T-helper 2 cell treated with Interferon-gamma antibody and Interleukin-4, amounts not matched to agents 5 μg/mL and 100 μg/mL, for 36 hours (primary cell): ENCODE data around the gene SNX2.

ENCODE experiments used
- DNase-seq: peaks from one replicate; pipeline ENCODE4 v3.0.0; 2021; ENCODE audit warnings: low spot score
- H3K27ac Mint-ChIP-seq: one replicate; pipeline ENCODE4 v1.8.0; 2021; ENCODE audit warnings: mild to moderate bottlenecking, mixed read lengths
- H3K27me3 Mint-ChIP-seq: one replicate; pipeline ENCODE4 v1.8.0; 2021; ENCODE audit warnings: low read depth, mixed read lengths
- H3K36me3 Mint-ChIP-seq: one replicate; pipeline ENCODE4 v1.8.0; 2021; ENCODE audit warnings: low read depth, mixed read lengths
- H3K4me1 Mint-ChIP-seq: one replicate; pipeline ENCODE4 v1.8.0; 2021; ENCODE audit warnings: low read depth, mixed read lengths
- H3K4me3 Mint-ChIP-seq: one replicate; pipeline ENCODE4 v1.8.0; 2022; ENCODE audit warnings: mild to moderate bottlenecking, moderate library complexity, mixed read lengths
- H3K9me3 Mint-ChIP-seq: one replicate; pipeline ENCODE4 v1.8.0; 2021; ENCODE audit warnings: mixed read lengths

Gene SNX2

GRCh38 chr5:122781465-122781864, 6.6 kb downstream of the SNX2 start:
- H3K4me1 Mint-ChIP-seq: peaks cover 15% of the 10 kb centered on the region
- H3K27ac Mint-ChIP-seq: no peak overlapping the region
- DNase-seq: no peak
- H3K9me3 Mint-ChIP-seq: peaks cover 23% of the 10 kb centered on the region
- H3K27me3 Mint-ChIP-seq: no peaks in the 10 kb centered on the region
- peaks cover 23% of the 10 kb centered on the region for H3K36me3 Mint-ChIP-seq
- H3K4me3 Mint-ChIP-seq: no peak overlapping the region

GRCh38 chr5:122785294-122785693, 10.4 kb downstream of the SNX2 start:
- Mint-ChIP-seq H3K4me1 (no peaks in the 10 kb centered on the region), H3K27ac (no peak overlapping the region), H3K9me3 (peaks cover 45% of the 10 kb centered on the region), H3K36me3 (peaks cover 38% of the 10 kb centered on the region), H3K27me3 (no peaks in the 10 kb centered on the region), H3K4me3 (no peak overlapping the region)
- DNase-seq: no peak

DNA sequence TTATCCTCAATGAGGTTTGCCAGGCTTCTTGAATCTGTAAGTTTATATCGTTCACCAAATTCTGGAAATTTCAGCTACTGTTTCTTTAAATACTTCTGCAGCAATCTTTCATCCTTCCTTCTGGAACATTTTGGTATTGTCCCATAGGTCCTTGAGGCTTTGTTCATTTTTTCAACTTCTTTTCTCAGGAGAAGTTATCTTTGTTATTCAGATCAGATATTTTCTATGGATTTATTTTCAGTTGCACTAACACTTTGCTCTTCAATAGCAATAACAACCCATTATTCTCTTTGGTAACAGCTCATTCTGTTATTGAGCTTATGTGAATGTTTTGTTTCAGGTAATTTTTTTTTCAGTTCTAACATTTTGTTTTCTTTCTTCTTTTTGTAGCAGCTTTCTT, 13.5 kb downstream of the SNX2 start:
- Mint-ChIP-seq H3K27ac (no peak overlapping the region), H3K36me3 (peaks cover 46% of the 10 kb centered on the region), H3K27me3 (no peaks in the 10 kb centered on the region), H3K4me3 (no peak overlapping the region), H3K4me1 (peaks cover 2% of the 10 kb centered on the region), H3K9me3 (peaks cover 55% of the 10 kb centered on the region)
- no peak for DNase-seq

DNA sequence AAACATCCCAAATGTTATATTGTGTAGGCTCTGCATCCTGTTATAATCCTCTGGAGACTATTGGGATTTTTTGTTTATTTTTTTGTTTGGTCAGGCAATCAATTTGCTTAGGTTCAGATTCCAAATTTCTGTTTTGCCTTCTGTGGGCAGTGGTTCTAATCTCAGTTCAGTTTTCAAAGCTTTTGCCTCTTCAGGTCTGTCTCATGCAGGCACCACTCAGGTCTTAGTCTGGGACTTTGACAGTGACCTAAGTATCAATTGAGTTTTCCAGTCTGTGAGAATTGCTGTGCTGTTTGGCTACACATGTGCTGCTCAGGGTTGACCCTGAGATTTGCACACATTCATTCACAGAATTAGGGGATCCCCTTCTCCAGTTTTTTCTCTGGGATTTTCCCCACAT, 14.1 kb downstream of the SNX2 start:
- no peak for DNase-seq
- H3K4me1 Mint-ChIP-seq: peaks cover 2% of the 10 kb centered on the region
- no peak overlapping the region for H3K4me3 Mint-ChIP-seq
- no peaks in the 10 kb centered on the region for H3K27me3 Mint-ChIP-seq
- peaks cover 45% of the 10 kb centered on the region for H3K36me3 Mint-ChIP-seq
- no peak overlapping the region for H3K27ac Mint-ChIP-seq
- H3K9me3 Mint-ChIP-seq: peaks cover 54% of the 10 kb centered on the region

DNA sequence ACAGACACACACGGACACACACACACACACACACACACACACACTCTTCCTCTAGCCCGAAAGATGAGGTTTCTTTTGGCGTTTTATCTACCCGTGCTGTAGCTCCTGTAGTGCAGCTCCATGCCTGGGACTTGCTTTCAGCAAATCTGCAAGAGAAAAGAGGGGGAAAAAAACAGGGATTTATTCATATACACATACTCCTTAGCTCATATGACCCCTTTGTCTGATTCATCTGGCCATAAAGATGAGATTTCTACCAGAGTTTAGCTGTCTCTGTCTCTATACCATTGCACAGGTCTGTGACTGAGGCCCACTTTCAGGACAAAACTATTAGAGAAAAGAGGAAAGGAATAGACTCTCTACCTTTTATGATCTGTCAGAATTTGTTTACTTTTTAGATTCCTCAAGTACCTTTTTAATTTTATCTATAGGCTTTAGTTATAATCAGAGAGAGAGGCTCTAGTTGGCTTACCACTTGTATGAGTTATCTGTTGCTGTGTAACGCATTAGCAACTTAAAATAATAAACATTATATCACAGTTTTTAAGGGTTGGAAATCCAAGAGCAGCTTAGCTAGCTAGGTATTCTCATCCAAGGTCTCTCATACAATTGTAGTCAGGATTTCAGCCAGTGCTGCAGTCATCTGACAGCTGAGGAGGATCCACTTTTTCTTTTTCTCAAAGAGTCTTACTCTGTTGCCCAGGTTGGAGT, 14.7 kb downstream of the SNX2 start:
- DNase-seq: no peak
- H3K4me1 Mint-ChIP-seq: peaks cover 2% of the 10 kb centered on the region
- H3K27ac Mint-ChIP-seq: no peak overlapping the region
- no peak overlapping the region for H3K4me3 Mint-ChIP-seq
- peaks cover 43% of the 10 kb centered on the region for H3K36me3 Mint-ChIP-seq
- peaks cover 49% of the 10 kb centered on the region for H3K9me3 Mint-ChIP-seq
- no peaks in the 10 kb centered on the region for H3K27me3 Mint-ChIP-seq

DNA sequence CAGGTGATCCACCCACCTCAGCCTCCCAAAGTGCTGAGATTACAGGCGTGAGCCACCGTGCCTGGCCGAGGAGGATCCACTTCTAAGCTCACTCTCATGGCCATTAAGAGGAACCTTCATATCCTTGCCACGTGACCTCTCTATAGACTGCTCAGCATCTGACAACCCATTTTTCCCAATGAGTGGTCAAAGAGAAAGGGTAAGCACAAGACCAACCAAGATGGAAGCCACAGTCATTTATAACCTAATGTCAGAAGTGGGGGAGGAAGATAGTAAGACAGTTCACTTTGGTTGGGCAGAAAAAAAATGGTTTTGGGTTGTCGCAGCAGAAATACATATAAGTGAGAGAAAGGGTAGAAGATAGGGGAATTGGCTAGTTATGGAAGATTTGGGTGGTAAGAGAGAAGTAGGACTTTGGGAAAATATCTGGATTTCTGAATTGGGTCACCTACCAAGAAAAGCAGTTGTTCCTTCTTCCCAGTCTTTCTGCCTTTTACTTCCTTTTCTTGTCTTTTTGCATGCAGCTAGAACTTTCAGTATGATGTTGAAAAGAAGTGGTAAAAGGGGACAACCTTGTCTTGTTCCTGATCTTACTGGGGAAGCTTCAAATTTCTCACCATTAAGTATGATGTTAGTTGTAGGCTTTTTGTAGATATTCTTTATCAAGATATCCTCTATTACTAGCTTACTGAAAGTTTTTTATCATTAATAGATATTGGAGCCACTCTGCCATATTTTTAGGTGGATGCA, 15.6 kb downstream of the SNX2 start:
- Mint-ChIP-seq H3K4me1 (peaks cover 2% of the 10 kb centered on the region), H3K27me3 (no peaks in the 10 kb centered on the region), H3K36me3 (peaks cover 39% of the 10 kb centered on the region), H3K9me3 (peaks cover 43% of the 10 kb centered on the region), H3K27ac (no peak overlapping the region), H3K4me3 (no peak overlapping the region)
- DNase-seq: no peak

DNA sequence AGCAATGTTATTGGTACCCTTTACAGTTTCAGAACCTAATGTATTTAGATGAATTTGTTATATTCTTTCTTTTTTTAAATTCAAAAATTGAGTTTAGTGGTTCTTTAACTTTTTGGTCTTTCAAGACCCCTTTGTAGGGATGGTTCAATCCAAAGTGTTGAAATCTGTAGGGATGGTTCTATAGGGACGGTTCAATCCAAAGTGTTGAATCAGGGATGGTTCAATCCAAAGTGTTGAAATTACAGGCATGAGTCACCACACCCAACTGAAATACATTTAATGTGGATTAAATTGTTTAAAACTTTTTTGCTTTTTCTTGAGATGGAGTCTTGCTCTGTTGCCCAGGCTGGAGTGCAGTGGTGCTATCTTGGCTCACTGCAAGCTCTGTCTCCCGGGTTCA, 30.6 kb downstream of the SNX2 start:
- Mint-ChIP-seq H3K4me1 (no peaks in the 10 kb centered on the region), H3K9me3 (no peaks in the 10 kb centered on the region), H3K4me3 (no peak overlapping the region), H3K27ac (no peak overlapping the region), H3K36me3 (peaks cover 41% of the 10 kb centered on the region), H3K27me3 (no peaks in the 10 kb centered on the region)
- no peak for DNase-seq

DNA sequence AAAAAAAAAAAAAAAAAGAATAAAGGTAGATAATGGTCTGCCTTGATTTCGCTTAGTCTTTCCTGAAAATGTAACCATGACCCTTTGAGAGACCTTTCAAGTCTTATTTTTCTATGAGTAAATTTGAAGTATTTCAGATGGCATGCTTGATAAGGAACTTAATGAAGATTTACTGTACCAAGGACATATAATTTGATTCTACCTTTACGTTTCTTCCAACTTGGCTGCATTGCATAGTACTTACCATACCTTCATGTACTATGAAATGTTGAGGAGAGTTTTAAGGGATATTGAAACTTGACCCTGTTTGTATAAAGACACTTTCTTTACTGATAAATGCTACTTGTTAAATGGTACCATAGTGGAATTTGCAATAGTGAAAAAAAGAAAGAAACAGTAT, 35.5 kb downstream of the SNX2 start:
- Mint-ChIP-seq H3K9me3 (no peaks in the 10 kb centered on the region), H3K4me1 (no peaks in the 10 kb centered on the region), H3K27me3 (no peaks in the 10 kb centered on the region), H3K36me3 (peaks cover 22% of the 10 kb centered on the region), H3K27ac (no peak overlapping the region), H3K4me3 (no peak overlapping the region)
- no peak for DNase-seq

- Mint-ChIP-seq H3K27me3 (no peaks in the 10 kb centered on the region), H3K9me3 (no peaks in the 10 kb centered on the region), H3K4me3 (no peak overlapping the region), H3K36me3 (peaks cover 5% of the 10 kb centered on the region), H3K4me1 (no peaks in the 10 kb centered on the region), H3K27ac (no peak overlapping the region)
- DNase-seq: no peak
These were observed 40.4 kb downstream of the SNX2 start for GRCh38 chr5:122815218-122815767.

DNA sequence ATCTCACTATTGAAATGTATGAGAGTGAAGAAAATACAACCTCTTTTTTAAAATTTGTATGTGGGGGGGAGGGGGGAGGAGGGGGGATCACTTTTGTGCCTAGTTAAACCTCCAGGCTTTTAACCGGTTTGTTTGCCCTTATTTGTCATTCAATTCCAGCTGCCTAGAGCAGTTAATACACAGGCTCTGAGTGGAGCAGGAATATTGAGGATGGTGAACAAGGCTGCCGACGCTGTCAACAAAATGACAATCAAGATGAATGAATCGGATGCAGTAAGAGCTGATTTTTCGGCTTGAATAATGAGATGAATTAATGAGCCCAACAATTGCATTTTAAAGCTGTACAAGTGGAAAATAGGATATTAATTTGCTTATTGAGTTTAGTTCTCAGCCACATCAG, 41.9 kb downstream of the SNX2 start:
- DNase-seq: no peak
- Mint-ChIP-seq H3K4me1 (no peaks in the 10 kb centered on the region), H3K27me3 (no peaks in the 10 kb centered on the region), H3K27ac (no peak overlapping the region), H3K4me3 (no peak overlapping the region), H3K36me3 (peaks cover 3% of the 10 kb centered on the region), H3K9me3 (no peaks in the 10 kb centered on the region)

DNA sequence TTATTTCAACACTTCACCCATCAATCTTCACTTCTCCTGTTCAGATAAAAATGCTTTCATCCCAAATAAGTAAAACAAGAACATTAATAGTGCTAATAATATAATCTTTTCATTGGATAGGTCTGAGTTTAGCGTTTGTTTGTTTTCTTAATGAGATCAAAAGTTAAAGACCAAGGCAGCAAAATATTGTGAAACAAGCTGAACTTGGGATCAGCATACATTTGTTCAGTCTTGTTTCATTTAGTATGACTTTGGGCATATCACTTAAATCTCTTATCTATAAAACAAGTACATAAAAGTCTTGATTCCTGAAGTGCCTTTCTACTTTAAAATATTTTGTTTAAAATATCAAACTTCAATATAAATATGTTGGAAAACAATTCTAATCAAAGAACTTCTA, 57.1 kb downstream of the SNX2 start:
- Mint-ChIP-seq H3K4me3 (no peak overlapping the region), H3K4me1 (no peaks in the 10 kb centered on the region), H3K9me3 (no peaks in the 10 kb centered on the region), H3K27me3 (no peaks in the 10 kb centered on the region), H3K36me3 (peaks cover 12% of the 10 kb centered on the region), H3K27ac (no peak overlapping the region)
- no peak for DNase-seq

- no peak for DNase-seq
- peaks cover 4% of the 10 kb centered on the region for H3K4me1 Mint-ChIP-seq
- H3K36me3 Mint-ChIP-seq: peaks cover 1% of the 10 kb centered on the region
- no peak overlapping the region for H3K4me3 Mint-ChIP-seq
- H3K27me3 Mint-ChIP-seq: peaks cover 11% of the 10 kb centered on the region
- no peaks in the 10 kb centered on the region for H3K9me3 Mint-ChIP-seq
- no peak overlapping the region for H3K27ac Mint-ChIP-seq
These were observed 60.8 kb downstream of the SNX2 start for GRCh38 chr5:122835681-122836080.

DNA sequence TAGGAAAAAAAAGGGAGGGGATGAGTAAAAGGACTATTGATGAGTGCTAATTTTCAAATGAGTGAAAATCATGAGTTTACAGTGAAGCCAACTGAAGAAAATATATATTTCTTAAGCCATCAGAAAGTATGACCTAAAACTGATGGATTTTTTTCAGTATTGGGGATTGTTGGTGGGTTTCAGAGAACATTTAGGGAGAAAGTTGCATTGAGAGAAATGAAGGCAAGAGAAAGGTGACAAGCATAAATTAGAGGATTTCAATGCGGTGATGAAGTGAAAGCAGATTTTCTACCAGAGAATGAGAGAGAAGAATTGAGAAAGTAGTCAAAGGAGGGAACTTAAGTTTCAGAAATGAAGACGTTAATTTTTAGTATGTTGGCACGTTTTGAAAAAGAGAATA, 62.1 kb downstream of the SNX2 start:
- DNase-seq: no peak
- Mint-ChIP-seq H3K4me1 (peaks cover 5% of the 10 kb centered on the region), H3K4me3 (no peak overlapping the region), H3K9me3 (no peaks in the 10 kb centered on the region), H3K27me3 (peaks cover 14% of the 10 kb centered on the region), H3K27ac (no peak overlapping the region), H3K36me3 (peaks cover 1% of the 10 kb centered on the region)

- DNase-seq: no peak
- peaks cover 14% of the 10 kb centered on the region for H3K4me1 Mint-ChIP-seq
These were observed 64.9 kb downstream of the SNX2 start for GRCh38 chr5:122839731-122840130.

More at GRCh38 chr5:122839731-122840130, 64.9 kb downstream of the SNX2 start:
- Mint-ChIP-seq H3K4me3 (no peak overlapping the region), H3K27ac (no peak overlapping the region), H3K36me3 (peaks cover 1% of the 10 kb centered on the region), H3K9me3 (no peaks in the 10 kb centered on the region), H3K27me3 (peaks cover 20% of the 10 kb centered on the region)
